ENCODE results near the gene ARHGEF40.

DNA sequence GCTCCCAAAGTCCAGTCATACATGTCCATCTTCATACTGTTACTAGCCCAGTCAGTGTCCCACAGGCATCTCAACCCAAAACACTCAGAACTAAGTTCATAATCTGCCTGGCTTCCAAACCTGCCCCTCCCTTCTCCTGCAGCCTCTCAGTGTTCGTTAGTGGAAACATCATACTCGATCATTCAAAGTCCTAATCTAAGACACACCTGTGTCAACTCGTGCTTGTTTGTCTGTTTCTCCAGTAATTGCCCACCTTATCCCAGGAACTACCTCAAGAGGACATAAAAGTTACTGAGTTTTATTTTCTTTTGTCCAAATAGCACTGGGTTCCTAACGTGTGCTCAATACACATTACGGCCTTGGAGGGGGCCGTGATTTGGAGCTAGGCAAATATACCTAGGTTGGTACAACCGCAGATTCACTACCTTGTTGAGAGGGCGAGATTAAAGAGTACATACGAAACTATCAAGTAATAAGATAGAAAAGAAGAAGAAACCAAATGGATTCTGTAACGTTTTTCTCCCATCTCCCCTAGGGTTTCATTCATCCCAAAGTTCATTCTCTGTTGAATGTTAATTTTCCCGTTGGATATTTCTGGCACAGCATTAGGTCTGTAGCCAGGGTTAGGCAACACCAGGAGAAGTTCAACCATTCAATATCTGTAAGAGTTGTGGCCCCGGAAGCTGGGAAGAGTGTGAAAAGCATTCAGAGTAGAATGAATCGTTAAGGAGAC lies 9.3 kb upstream of the ARHGEF40 start:
- TF ChIP-seq, protein P1, sequence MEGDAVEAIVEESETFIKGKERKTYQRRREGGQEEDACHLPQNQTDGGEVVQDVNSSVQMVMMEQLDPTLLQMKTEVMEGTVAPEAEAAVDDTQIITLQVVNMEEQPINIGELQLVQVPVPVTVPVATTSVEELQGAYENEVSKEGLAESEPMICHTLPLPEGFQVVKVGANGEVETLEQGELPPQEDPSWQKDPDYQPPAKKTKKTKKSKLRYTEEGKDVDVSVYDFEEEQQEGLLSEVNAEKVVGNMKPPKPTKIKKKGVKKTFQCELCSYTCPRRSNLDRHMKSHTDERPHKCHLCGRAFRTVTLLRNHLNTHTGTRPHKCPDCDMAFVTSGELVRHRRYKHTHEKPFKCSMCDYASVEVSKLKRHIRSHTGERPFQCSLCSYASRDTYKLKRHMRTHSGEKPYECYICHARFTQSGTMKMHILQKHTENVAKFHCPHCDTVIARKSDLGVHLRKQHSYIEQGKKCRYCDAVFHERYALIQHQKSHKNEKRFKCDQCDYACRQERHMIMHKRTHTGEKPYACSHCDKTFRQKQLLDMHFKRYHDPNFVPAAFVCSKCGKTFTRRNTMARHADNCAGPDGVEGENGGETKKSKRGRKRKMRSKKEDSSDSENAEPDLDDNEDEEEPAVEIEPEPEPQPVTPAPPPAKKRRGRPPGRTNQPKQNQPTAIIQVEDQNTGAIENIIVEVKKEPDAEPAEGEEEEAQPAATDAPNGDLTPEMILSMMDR (IDR thresholded peaks at IDR 0.05): no peak
- TF ChIP-seq ZNF263 (CRISPR knock-in tag; IDR thresholded peaks at IDR 0.05; ENCODE audit: low read depth) (no peak), FOXP1 (CRISPR knock-in tag; IDR thresholded peaks at IDR 0.05; ENCODE audit: borderline replicate concordance) (no peak), ZNF138 (CRISPR knock-in tag; conservative IDR thresholded peaks at IDR 0.05) (no peak), FOXK1 (CRISPR knock-in tag; IDR thresholded peaks at IDR 0.05) (no peak), ESRRA (CRISPR knock-in tag; IDR thresholded peaks at IDR 0.05; ENCODE audit: borderline replicate concordance) (no peak), IRF2 (CRISPR knock-in tag; IDR thresholded peaks at IDR 0.05; ENCODE audit: borderline replicate concordance, low read depth) (no peak), TCF7 (CRISPR knock-in tag; IDR thresholded peaks at IDR 0.05; ENCODE audit: low read depth) (no peak), SP1 (CRISPR knock-in tag; conservative IDR thresholded peaks at IDR 0.05) (no peak), GRHL2 (CRISPR knock-in tag; IDR thresholded peaks at IDR 0.05; ENCODE audit: insufficient replicate concordance, severe bottlenecking) (no peak), ELF4 (CRISPR knock-in tag; IDR thresholded peaks at IDR 0.05; ENCODE audit: low read depth) (no peak), ATF1 (CRISPR knock-in tag; IDR thresholded peaks at IDR 0.05) (no peak)
- TF ChIP-seq, protein P2, sequence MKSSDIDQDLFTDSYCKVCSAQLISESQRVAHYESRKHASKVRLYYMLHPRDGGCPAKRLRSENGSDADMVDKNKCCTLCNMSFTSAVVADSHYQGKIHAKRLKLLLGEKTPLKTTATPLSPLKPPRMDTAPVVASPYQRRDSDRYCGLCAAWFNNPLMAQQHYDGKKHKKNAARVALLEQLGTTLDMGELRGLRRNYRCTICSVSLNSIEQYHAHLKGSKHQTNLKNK (CRISPR knock-in tag; IDR thresholded peaks at IDR 0.05): no peak
- TF ChIP-seq, protein P3, sequence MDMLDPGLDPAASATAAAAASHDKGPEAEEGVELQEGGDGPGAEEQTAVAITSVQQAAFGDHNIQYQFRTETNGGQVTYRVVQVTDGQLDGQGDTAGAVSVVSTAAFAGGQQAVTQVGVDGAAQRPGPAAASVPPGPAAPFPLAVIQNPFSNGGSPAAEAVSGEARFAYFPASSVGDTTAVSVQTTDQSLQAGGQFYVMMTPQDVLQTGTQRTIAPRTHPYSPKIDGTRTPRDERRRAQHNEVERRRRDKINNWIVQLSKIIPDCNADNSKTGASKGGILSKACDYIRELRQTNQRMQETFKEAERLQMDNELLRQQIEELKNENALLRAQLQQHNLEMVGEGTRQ (CRISPR knock-in tag; IDR thresholded peaks at IDR 0.05): no peak

Measured in WTC11 (cell line).